GM12875 (cell line): ENCODE measurements around the gene MICAL3.

Experiments used
- H3K4me3 ChIP-seq: one replicate; pipeline ENCODE4 v1.5.1; 2011; ENCODE audit warnings: low read depth, low read length, control low read depth
- TF ChIP-seq, protein P1 (sequence below): IDR thresholded peaks from 2 replicates; pipeline ENCODE4 v1.5.1; 2011; ENCODE audit warnings: low read depth, mild to moderate bottlenecking, control low read depth, inconsistent platforms, low read length, moderate library complexity, borderline replicate concordance; ENCODE audit not compliant: insufficient read depth

Gene MICAL3

DNA sequence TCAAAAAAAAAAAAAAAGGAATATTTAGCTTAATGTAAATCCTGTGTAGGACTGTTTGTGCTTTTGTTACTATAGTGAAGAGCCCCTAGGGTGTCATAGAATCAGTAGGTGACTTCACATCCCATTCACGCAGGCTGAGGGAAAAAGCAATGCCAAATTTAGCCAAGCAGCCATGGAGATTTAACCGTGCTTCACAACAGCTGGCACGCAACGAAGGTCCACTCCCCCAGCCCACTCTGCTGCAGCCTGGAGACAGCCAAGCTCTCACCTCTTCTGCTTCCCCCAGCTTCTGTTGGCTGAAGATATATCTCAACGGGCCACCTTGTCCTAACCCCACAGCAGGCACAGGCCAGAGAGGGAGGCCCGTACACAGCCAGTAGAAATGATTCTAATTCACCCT lies 171.3 kb downstream of the MICAL3 start:
- no peak overlapping the region for H3K4me3 ChIP-seq
- TF ChIP-seq, protein P1, sequence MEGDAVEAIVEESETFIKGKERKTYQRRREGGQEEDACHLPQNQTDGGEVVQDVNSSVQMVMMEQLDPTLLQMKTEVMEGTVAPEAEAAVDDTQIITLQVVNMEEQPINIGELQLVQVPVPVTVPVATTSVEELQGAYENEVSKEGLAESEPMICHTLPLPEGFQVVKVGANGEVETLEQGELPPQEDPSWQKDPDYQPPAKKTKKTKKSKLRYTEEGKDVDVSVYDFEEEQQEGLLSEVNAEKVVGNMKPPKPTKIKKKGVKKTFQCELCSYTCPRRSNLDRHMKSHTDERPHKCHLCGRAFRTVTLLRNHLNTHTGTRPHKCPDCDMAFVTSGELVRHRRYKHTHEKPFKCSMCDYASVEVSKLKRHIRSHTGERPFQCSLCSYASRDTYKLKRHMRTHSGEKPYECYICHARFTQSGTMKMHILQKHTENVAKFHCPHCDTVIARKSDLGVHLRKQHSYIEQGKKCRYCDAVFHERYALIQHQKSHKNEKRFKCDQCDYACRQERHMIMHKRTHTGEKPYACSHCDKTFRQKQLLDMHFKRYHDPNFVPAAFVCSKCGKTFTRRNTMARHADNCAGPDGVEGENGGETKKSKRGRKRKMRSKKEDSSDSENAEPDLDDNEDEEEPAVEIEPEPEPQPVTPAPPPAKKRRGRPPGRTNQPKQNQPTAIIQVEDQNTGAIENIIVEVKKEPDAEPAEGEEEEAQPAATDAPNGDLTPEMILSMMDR: no peak

DNA sequence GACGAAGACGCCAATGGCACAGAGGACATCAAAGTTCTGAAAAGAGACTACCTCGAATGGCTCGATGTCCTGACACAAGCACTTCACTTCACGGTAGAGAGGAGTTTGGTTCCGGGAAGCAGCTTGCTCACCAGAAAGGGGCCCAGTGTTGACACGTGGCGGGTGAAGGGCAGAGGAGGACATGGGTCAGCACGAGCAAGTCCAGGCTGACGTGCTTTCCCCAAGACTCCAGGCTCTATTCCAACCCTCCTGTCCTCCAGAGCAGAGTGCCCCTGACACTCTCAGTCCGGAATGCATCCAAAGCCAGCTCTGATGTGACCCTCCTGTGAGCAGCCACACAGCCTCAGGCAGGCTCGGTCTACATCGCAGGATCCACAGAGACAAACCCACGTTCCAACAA lies 172.6 kb downstream of the MICAL3 start:
- H3K4me3 ChIP-seq: no peak overlapping the region
- TF ChIP-seq, protein P1: no peak

DNA sequence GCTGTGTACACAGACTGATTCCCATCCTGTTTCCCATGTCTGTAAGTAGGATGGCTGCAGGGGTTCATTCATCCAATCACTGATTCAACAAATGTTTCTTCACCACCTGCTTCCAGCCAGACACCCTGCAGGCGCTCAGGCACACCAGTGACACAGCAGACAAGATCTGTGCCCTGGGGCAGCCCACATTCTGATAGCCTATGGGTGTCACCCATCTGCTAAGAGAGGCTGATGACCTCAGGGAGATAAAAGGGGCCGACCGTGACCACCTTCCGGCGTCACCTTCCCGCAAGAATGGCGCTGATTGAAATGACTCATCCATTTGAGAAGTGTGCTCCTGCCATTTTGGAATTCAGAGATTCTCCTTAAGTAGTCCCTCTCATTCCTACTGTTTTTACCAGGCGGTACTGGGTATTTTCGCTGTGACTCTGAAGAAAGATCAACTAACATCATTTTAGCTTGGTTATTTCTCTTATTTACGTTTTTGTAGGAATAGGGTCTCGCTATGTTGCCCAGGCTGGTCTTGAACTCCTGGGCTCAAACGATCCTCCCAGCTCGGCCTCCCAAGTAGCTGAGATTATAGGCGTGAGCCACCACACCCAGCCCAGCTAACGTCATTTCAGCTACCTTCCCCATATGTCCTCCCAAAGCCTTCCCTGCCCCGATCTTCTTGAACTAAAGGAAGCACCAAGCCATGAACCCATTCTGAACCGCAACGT lies 176.8 kb downstream of the MICAL3 start:
- H3K4me3 ChIP-seq: no peak overlapping the region
- TF ChIP-seq, protein P1: no peak

DNA sequence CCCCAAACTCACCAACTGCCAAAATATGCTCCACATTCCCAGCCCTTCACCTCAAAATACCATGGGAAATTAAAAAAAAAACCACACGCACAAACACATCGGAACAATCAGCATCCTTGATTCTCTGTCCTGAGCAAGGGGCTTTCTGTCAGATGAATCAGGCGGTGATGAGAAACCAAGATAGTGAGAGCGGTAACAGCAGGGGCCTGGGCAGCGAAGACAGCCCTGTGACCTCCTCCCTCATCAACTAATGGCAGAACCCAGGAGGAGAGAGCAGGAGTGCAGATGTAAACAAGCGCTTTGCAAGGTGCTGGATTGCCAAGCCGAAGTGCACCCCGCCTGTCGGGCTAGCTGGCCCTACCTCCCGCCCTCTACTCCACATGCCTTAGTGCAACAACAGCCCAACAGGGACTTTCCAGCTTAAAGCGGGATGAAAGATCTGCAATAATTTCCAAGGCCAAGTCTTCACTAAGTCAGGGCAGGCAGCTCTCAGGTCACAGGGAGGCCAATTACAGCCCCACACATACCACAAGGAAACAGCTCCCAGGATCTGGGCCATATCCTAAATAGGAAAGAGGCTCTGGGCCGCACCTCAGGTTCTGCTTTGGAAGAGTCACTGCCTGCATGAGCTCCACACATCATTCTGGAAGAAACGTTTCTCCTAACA lies 177.9 kb downstream of the MICAL3 start:
- TF ChIP-seq, protein P1: no peak
- no peak overlapping the region for H3K4me3 ChIP-seq

DNA sequence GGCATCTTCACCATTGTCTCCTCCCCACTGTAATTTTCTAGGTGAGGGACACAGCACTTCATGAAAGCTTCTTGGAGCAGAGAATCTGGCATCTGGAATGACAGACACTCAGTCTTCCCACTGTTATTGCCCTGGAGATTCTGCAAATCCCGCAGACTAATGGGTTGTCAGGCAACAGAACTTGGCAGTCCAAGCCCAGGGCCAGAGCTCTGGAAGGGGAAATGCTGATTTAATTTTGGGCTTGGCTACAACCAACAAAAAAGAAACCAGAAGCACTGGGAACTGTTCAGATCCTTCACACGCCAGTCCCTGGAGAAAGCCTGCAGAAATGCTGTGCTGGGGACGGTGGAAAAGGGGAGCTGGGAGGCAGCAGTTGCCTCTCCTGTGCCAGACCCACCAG lies 178.6 kb downstream of the MICAL3 start:
- TF ChIP-seq, protein P1: no peak

DNA sequence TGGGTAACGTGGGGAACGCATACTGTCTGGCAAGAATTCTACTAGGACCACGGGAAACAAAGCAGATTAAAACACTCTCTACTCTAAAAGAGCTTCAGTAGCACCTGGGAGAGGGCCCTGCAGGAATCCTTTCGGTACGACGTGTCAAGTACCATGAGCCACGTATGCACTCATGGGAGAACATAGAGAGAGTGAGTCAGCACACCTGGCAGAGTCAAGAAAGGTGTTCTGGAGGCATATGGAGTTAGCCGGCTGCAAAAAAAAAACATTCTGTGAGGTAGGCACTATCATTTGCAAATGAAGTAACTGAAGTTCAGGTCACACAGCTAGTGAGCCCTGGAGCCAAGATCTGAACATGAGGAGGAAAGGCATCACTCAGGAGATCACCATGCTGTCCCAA lies 179.0 kb downstream of the MICAL3 start:
- no peak overlapping the region for H3K4me3 ChIP-seq
- TF ChIP-seq, protein P1: no peak

More for the DNA sequence above, 178.6 kb downstream of the MICAL3 start:
- no peak overlapping the region for H3K4me3 ChIP-seq

DNA sequence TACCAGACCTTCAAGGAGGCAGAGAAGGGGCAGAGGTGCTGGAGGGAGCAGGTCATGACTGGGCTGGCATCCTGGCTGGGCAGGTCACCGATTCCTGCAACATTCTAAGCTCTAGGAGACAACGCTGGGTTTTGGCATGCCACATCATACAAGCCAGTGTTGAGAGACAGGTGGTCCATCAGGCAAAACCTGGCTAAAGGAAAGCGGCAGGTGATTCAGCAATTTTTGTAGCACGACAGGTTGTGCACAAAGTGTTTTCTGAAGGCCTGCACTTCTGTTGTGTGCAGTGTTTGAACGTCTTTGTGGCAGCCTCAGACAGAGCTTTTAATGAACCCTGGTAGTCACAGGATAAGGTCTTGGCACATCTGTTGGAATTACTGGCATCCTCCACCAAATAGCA lies 180.2 kb downstream of the MICAL3 start:
- H3K4me3 ChIP-seq: no peak overlapping the region
- TF ChIP-seq, protein P1: no peak
